CD4-positive, alpha-beta T cell treated with Interleukin-15 for 1 hour (primary cell): ENCODE measurements around the gene SOWAHA.
"Not testable (repeated sequence)": the region's sequence is repeated elsewhere in the genome, so short reads cannot be mapped to it uniquely, and the experiment has no call there.

Experiments
- DNase-seq: peaks from one replicate; pipeline ENCODE4 v3.0.0-alpha.2; 2020

SOWAHA gene

GRCh38 chr5:132828846-132829494 lies 15.9 kb downstream of the SOWAHA start:
- DNase-seq, result no peak

DNA sequence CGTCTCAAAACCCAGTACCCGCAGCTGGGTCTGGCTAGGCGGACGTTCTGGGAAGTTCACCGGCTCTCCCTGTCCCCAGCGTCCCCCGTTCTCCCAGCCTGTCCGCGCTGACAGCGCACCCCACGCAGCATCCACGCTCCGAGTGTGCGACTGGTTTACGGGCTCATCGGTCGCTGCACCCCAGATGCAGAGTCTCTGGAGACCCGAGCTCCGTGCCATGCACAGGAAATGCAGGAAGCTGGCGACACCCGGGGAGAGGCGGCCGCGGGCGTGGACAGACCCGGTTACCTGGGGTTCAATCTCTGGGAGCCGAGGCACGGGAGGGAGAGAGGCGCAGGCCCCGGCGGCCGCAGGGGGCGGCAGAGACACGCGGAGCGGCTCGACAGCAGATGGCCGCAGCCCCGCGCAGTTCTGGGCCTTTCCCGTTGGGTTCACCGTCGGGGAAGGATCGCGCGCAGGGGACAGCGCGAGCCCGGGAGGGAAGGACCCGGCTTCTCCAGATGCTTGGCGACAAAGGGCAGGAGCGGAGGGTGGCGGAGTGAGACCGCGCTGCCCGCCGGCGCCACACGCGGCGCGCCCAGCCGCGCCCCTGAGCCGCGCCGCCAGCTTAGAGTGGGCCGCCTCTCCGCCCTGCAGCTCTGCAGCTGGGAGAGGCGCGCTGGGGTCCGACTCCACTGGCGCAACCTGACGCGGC lies 16.8 kb downstream of the SOWAHA start:
- DNase-seq, result peak; percentile 67

DNA sequence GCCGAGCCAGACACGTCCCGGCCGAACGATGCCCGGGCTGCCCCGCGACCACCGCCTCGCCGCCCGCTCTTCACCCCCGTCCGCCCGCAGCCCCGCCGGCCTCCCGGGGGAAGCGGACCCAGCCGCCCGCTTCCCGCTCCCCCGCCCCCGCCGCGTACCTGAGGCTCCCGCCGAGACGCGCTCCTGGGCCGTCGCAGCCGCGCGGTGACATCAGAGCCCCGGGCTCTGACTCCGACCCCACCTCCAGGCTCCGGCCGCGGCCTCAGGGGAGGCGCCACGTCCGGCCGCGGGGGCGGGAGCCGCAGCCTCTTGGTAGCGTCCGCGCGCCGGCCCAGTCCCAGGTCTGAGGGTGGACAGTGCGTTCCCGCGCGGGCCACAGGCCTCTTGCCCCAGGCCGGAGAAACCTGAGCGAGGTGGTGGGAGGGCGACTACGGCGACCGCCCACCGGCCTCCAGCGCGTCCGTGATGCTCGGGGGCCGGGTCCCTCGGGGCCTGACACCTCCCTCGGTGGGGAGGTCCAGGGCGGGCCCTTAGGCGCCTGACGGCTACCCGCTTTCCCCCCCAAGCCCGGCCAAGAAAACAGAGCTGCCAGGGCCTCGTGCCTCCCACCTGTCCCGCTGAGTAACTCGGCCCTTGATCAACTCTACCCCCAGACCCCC lies 17.5 kb downstream of the SOWAHA start, which contains the start of gene SHROOM1:
SHROOM1 (minus strand) TSS at position 212 of the 659 bp plus-strand sequence. CDS start 4,507 bp downstream, outside the sequence.
- no peak for DNase-seq

DNA sequence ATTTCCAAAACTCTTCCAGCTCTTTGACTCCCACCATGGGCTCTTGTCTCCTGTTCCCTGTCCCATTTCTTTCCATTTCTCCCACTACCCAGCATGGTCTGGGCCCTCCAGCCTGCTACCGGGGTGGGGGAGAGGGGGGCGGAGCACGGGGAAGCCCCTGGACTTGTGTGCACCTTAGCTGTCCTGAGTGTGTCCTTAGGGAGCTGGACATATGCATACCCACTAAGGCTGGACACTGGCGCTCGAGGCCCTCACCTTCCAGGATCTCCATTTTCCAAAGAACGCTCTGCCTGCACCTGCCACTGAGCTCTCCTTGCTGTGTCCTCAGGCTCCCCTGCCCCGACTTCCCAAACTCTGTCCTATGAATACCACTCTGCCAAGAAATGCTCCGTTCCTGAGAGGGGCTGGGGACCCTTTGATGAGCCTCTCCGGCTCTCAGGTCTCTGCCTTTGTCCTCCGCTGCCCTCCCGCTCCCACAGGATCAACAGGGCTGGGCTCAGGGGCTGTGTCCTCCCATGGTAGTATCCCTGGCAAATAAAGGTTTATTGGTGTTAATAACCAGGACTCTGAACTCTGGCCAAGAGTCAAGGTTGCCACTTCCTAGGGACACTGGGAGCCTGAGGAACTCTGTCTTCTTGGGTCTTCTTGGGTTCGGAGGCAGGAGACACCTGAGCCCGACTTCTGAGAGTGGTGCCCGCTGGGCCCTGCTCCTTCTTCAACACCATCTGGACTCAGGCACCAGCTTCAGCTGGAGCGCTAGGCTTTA lies 18.2 kb downstream of the SOWAHA start:
- no peak for DNase-seq

DNA sequence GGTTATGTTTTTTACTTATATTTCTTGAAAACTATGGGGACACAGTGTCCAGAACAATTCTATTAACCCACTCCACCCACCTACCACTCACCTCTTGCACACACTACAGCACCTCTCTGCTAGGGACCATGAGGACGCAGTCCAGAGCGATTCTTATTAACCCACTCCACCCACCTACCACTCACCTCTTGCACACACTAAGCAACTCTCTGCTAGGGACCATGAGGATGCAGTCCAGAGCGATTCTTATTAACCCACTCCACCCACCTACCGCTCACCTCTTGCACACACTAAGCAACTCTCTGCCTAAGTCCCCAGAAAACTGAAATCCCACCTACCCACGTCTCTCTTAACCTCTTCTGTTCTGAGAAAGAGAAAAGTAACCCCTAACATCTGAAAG lies 19.5 kb downstream of the SOWAHA start:
- no peak for DNase-seq

DNA sequence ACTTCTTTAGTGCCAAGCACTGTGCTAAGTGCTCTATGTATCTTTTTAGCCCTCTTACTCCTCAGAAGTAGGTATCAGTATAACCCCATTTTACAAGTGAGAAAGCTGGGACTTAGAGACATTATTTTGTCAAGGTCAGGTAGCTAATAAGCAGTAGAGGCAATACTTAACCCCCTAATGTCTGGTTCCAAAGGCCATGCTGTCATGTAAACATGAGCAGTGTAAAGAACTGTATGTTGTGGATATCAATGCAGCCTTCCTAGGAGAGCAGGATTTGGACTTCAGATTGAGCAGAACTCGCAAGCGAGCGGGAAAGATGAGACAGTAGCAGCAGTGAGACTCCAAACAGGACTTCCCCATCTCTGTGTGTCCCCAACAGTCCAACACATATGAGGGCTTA lies 21.0 kb downstream of the SOWAHA start:
- no peak for DNase-seq

- DNase-seq, result no peak
Observed at GRCh38 chr5:132836852-132837251, 23.8 kb downstream of the SOWAHA start.

DNA sequence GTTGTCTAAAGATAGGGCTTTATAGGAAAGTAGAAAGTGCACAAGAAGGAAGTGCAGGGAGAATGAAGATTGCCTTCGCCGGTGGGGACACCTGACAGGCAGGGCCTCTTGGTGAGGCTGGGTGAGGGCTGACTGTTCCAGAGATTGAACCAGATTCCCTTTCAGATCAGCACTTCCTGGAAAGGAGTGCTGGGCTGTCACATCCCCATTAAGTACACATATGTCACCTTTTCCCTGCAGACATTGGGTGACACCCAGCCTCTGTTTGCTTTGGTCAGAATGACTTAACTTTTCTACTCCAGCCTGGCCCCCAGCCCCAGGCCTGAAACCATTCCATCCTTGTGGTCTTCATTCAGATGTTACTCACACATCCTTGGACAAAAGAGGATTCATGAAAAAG lies 24.8 kb downstream of the SOWAHA start:
- no peak for DNase-seq

DNA sequence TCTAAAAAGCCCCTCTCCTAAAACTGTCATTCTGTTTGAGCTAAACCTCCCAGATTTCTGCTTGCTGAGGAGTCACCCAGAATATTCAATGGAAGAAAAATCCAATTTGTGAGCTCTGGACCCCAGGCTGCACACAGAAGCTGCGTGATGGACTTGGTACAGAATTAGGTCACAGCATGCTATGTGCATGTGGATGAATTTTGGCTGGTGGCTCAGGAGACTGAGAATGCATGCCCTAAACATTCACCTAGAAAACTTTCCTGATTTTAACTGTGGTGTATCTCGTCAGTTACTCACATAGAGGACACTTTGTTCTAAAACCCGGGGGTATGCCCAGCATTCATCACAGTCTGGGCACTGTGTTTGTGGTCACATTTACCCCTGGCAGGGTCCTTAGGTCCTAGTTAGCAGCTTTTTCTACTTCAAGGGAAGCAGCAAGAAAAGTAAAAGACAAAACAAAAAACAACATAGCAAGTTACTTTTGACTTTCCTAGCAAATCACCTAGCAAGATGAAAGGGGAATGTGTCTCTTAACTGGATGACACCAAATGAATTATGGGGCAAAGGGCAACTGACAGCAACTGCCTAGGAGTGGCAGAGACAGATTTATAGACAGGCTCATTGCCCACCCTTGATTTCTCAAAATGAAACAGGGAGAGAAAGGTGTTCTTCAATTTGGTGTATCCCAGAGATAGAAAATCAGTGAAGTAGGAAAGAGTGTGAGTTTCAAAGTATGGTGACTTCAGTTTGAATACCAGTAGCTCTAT lies 25.6 kb downstream of the SOWAHA start:
- no peak for DNase-seq

DNA sequence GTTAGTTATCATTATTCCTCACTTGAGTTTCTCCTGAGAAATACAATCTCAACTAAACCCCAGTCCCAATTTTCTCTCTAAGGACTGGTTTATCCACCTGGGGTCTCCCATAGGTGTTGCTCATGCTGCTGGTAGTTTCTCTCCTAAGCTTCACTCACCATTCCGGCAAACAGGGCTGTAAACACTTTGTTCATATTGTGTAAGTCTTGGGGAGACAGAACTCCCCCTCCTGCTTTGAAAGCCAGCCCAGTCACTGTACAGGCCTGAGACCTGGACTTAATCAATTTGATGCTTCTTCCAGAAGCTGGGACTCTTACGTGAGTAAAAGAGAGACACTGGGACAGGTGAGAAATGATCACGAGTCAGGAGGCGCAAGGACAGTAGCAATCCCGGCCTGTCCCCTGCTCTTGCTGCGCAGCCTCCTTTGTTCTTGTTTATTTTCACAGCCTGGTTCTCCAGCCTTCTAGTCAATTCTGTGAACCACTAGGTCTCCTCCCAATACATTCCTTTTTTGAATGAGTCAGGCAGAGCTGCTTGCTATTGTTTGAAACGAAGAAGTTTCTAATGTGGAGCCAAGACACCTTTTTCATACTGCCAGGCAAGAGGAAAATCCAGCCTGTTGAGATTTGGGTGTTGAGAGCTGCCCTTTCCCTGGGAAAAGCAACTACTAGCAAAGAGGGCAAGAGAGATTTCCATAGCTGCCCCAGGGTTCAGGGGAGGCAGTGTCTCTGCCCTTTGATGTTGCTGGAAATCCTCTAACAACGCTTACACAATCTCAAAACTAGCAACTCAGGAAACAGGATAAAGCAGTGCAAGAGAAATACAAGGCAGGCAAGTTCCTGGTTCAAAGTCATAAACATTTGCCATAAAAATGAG lies 26.6 kb downstream of the SOWAHA start:
- no peak for DNase-seq

DNA sequence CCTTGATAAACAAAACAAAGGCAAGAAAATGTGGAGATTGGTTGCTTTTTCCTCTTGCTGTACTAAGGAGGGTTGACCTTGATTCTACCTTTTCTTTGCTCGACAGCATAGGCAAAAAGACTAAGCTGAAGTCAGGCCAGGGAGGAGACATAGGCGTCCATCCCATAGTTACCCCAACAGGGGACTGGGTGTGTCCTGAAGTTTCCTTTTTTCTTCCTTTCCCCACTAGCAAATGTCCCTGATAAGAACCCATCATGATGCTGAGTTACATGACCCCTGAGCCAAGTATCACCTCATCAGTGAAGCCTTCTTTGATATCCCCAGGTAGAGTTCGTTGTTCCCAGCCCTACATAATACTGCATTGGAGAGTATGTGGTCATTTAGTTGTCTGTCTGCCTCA lies 27.2 kb downstream of the SOWAHA start:
- DNase-seq, result no peak

GRCh38 chr5:132840896-132841295 lies 27.8 kb downstream of the SOWAHA start:
- no peak for DNase-seq

DNA sequence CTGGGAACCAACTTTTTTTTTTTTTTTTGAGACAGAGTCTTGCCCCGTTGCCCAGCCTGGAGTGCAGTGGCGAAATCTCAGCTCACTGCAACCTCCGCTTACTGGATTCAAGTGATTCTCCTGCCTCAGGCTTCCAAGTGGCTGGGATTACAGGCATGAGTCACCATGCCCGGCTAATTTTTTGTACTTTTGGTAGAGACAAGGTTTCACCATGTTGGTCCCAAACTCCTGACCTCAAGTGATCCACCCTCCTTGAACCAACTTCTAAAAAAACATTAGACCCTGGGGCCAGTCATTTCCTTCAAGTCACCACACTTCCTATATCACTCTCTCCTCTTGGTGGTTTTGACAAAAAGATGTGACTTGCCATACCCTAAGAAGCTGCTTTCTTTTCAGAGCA lies 28.2 kb downstream of the SOWAHA start:
- DNase-seq, result no peak

- DNase-seq, result no peak
Observed at GRCh38 chr5:132848270-132848669, 35.2 kb downstream of the SOWAHA start.

GRCh38 chr5:132849347-132849746 lies 36.2 kb downstream of the SOWAHA start:
- no peak for DNase-seq

GRCh38 chr5:132850066-132850465 lies 37.0 kb downstream of the SOWAHA start:
- no peak for DNase-seq

GRCh38 chr5:132853323-132853722 lies 40.2 kb downstream of the SOWAHA start:
- no peak for DNase-seq

DNA sequence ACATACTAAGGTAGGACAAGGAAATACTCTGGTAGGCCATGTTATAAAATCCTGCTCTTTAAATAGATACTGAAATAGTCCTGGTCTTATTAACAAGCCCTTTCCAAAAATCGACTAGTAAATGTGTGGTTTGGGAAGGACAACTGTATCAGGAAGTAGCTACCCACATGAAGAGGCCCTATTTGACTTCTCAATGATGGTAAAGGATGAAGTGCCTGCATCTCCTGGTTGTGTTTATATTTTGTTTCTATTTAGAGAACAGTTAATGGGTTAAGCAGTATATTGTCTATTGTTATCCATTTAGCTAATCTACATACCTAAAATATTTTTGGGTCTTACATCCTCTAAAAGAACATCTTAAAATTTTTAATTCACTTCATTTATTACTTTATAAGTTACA lies 40.7 kb downstream of the SOWAHA start:
- no peak for DNase-seq

DNA sequence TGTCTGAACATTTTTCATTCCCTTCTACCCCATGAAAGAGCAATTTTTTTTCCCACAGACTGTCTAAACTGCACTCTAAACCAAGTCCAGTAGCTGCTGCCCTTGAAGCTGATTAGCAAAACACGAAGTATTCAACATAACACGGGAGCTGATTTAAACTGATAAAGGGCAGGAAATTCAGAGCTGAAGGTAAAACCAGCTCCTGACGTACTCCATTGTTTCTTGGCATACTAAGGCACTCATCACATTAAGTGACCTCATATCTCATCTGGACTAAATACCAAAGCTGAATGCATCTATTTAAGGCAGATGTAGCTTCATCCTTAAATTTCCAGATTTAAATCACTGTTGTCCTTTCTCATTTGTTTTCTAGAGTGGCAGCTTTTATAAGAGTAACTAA lies 41.2 kb downstream of the SOWAHA start:
- no peak for DNase-seq

- not testable (repeated sequence) for DNase-seq
Observed at GRCh38 chr5:132854992-132855391, 41.9 kb downstream of the SOWAHA start.

GRCh38 chr5:132856011-132856410 lies 42.9 kb downstream of the SOWAHA start:
- no peak for DNase-seq
